ENCODE results near the gene ATPAF1. TPM values are rescaled to one million over a fixed set of nuclear protein-coding genes. Genes with fewer than 3 reads are reported as not detected.

ATPAF1 gene
- total RNA-seq, 1 donor, result 53.6 TPM

DNA sequence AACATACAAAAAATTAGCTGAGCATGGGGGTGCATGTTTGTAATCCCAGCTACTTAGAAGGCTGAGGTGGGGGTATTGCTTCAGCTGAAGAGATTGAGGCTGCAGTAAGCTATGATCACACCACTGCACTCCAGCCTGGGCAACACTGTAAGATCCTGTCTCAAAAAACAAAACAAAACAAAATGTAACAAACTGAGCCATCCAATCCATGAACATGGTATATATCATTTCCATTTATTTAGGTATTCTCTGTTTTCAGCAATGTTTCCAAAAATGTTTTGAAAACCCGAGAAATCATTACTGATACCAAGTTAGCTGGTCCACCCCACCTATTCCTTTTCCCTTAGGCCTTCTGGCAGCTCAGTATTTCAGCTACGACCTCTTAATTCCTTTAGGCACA is 18.4 kb downstream of the ATPAF1 start:
- DNase-seq (ENCODE audit: insufficient read length, low spot score, missing footprints), result no peak
- no peaks in the 10 kb centered on the region for H3K9me3 ChIP-seq (ENCODE audit: low read depth, low read length)
- H3K79me2 ChIP-seq (ENCODE audit: insufficient read depth, low read length), result no peaks in the 10 kb centered on the region
- H3K36me3 ChIP-seq (ENCODE audit: insufficient read depth, low read length), result peaks cover 34% of the 10 kb centered on the region
- no peak overlapping the region for H3K4me3 ChIP-seq (ENCODE audit: insufficient read depth, low read length)
- TF ChIP-seq, protein P1, sequence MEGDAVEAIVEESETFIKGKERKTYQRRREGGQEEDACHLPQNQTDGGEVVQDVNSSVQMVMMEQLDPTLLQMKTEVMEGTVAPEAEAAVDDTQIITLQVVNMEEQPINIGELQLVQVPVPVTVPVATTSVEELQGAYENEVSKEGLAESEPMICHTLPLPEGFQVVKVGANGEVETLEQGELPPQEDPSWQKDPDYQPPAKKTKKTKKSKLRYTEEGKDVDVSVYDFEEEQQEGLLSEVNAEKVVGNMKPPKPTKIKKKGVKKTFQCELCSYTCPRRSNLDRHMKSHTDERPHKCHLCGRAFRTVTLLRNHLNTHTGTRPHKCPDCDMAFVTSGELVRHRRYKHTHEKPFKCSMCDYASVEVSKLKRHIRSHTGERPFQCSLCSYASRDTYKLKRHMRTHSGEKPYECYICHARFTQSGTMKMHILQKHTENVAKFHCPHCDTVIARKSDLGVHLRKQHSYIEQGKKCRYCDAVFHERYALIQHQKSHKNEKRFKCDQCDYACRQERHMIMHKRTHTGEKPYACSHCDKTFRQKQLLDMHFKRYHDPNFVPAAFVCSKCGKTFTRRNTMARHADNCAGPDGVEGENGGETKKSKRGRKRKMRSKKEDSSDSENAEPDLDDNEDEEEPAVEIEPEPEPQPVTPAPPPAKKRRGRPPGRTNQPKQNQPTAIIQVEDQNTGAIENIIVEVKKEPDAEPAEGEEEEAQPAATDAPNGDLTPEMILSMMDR (IDR thresholded peaks at IDR 0.05; ENCODE audit: extremely low read depth, low read depth, low read length), result no peak
- H3K4me1 ChIP-seq (ENCODE audit: insufficient read depth, low read length), result peaks cover 7% of the 10 kb centered on the region
- no peak overlapping the region for H3K27ac ChIP-seq (ENCODE audit: low read depth, low read length)
- no peak overlapping the region for H3K4me2 ChIP-seq (ENCODE audit: insufficient read depth, low read length)
- H4K20me1 ChIP-seq (ENCODE audit: insufficient read depth, low read length), result no peaks in the 10 kb centered on the region
- H3K27me3 ChIP-seq (ENCODE audit: insufficient read depth, low read length), result no peaks in the 10 kb centered on the region
- H2AFZ ChIP-seq (ENCODE audit: low read length), result no peak overlapping the region

DNA sequence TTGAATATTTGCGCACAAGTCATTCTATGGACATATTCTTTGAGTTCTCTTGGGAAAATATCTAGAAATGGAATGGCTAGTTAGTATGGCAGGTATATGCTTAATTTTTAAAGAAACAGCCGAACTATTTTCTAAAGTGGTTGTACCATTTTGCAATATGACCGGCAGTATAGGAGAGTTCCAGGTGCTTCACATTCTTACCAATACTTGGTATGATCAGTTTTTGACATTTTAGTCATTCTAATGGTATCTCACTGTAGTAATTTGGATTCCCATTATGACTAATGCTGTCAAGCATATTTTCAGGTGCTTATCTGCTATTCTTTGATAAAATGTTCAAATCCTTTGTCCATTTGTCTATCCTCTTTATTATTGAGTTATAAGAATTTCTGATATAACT is 20.6 kb downstream of the ATPAF1 start:
- TF ChIP-seq, protein P1 (IDR thresholded peaks at IDR 0.05; ENCODE audit: extremely low read depth, low read depth, low read length), result no peak
- Histone ChIP-seq H3K9me3 (ENCODE audit: low read depth, low read length) (no peaks in the 10 kb centered on the region), H3K36me3 (ENCODE audit: insufficient read depth, low read length) (peaks cover 33% of the 10 kb centered on the region)

DNA sequence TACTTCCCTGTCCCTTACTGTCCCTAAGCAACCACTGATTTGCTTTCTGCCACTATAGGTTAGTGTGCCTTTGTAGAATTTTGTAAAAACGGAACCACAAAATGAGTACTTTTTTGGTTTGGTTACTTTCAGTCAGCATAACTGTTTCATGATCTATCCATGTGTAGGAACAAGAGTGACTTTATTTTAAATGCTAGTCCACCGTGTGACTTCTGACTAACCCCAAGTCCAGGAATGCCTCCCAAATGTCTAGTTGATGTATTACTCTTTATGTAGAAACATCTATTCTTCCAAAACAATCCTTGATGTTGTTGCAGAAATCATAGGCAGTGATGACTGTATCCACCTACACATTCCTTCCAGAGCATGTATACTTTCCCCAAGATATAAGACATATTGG is 21.3 kb downstream of the ATPAF1 start:
- peaks cover 26% of the 10 kb centered on the region for H3K36me3 ChIP-seq (ENCODE audit: insufficient read depth, low read length)
- peaks cover 19% of the 10 kb centered on the region for H3K4me1 ChIP-seq (ENCODE audit: insufficient read depth, low read length)
- no peak for DNase-seq (ENCODE audit: insufficient read length, low spot score, missing footprints)
- no peaks in the 10 kb centered on the region for H4K20me1 ChIP-seq (ENCODE audit: insufficient read depth, low read length)
- H3K9me3 ChIP-seq (ENCODE audit: low read depth, low read length), result no peaks in the 10 kb centered on the region
- no peak overlapping the region for H3K4me3 ChIP-seq (ENCODE audit: insufficient read depth, low read length)
- no peak overlapping the region for H3K4me2 ChIP-seq (ENCODE audit: insufficient read depth, low read length)
- no peak overlapping the region for H3K27ac ChIP-seq (ENCODE audit: low read depth, low read length)
- TF ChIP-seq, protein P1 (IDR thresholded peaks at IDR 0.05; ENCODE audit: extremely low read depth, low read depth, low read length), result no peak
- no peaks in the 10 kb centered on the region for H3K79me2 ChIP-seq (ENCODE audit: insufficient read depth, low read length)
- H2AFZ ChIP-seq (ENCODE audit: low read length), result no peak overlapping the region
- no peaks in the 10 kb centered on the region for H3K27me3 ChIP-seq (ENCODE audit: insufficient read depth, low read length)

More for the DNA sequence above, 20.6 kb downstream of the ATPAF1 start:
- Histone ChIP-seq H3K27ac (ENCODE audit: low read depth, low read length) (no peak overlapping the region), H3K4me1 (ENCODE audit: insufficient read depth, low read length) (peaks cover 19% of the 10 kb centered on the region), H4K20me1 (ENCODE audit: insufficient read depth, low read length) (no peaks in the 10 kb centered on the region), H3K4me2 (ENCODE audit: insufficient read depth, low read length) (no peak overlapping the region), H3K79me2 (ENCODE audit: insufficient read depth, low read length) (no peaks in the 10 kb centered on the region), H2AFZ (ENCODE audit: low read length) (no peak overlapping the region), H3K4me3 (ENCODE audit: insufficient read depth, low read length) (no peak overlapping the region), H3K27me3 (ENCODE audit: insufficient read depth, low read length) (no peaks in the 10 kb centered on the region)
- no peak for DNase-seq (ENCODE audit: insufficient read length, low spot score, missing footprints)

DNA sequence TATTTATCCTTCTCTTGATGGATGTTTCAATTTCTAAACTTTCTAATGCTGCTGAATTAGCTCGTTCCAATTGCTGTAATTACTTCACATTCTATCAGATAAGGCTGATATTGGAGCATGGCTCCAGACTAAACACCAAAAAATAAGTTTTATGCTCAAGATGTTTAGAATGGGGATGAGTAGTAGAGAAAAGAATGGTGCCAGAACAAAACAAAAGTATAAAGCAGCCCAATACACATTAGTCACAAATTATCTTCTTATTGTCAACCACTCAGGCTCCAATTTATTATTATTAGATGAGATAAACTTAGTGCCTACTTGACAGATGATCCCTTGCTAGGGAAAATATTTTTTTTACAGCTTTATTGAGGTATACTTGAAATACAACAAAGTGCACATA is 21.8 kb downstream of the ATPAF1 start:
- H3K27me3 ChIP-seq (ENCODE audit: insufficient read depth, low read length), result no peaks in the 10 kb centered on the region
- no peaks in the 10 kb centered on the region for H4K20me1 ChIP-seq (ENCODE audit: insufficient read depth, low read length)
- no peaks in the 10 kb centered on the region for H3K79me2 ChIP-seq (ENCODE audit: insufficient read depth, low read length)
- H3K36me3 ChIP-seq (ENCODE audit: insufficient read depth, low read length), result peaks cover 26% of the 10 kb centered on the region
- DNase-seq (ENCODE audit: insufficient read length, low spot score, missing footprints), result no peak
- H3K27ac ChIP-seq (ENCODE audit: low read depth, low read length), result no peak overlapping the region
- H3K4me2 ChIP-seq (ENCODE audit: insufficient read depth, low read length), result no peak overlapping the region
- TF ChIP-seq, protein P1 (IDR thresholded peaks at IDR 0.05; ENCODE audit: extremely low read depth, low read depth, low read length), result no peak
- H3K4me1 ChIP-seq (ENCODE audit: insufficient read depth, low read length), result peaks cover 19% of the 10 kb centered on the region
- H3K9me3 ChIP-seq (ENCODE audit: low read depth, low read length), result no peaks in the 10 kb centered on the region
- H3K4me3 ChIP-seq (ENCODE audit: insufficient read depth, low read length), result no peak overlapping the region
- H2AFZ ChIP-seq (ENCODE audit: low read length), result no peak overlapping the region
